ENCODE results near the gene MMUT.
"Not testable (repeated sequence)": the region's sequence is repeated elsewhere in the genome, so short reads cannot be mapped to it uniquely, and the experiment has no call there.

Gene MMUT

DNA sequence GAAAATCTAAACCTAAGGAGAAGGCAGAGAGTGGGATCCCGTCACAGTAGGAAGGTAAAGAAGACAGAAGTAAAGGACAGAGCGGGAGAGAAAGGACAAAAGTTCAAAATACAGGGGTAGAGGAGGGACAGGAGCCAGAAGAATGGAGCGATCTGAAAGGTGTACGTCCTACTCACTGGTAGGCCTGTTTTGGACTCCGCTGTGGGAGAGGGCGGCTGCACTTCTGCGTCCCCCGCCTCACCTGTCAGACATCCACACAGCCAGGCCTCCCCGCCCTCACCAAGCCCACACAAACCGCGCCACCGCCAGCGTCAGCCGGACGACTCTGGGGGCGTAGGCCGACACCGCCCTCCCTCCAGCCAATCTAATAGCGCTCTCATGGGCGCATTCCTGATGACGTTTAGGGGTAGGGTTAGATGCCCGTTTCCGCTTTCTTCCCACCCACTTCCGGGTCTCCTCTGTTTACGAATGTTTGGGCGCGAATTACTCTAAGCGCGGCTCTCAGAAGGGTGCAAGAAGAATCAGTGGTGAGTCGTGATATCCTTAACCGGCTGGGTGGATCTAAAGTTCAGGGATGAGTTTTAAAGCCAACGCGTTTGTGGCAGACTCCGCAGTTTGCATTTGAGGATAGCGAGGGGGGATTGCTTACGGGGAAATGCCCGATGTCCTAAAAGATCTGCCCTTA is at the start of gene MMUT, which contains the start of gene CENPQ:
TSS of gene MMUT (minus strand) at position 327 of the 685 bp plus-strand sequence. CDS start 3,787 bp downstream, outside the sequence.
TSS of gene CENPQ (plus strand) at position 444 of the 685 bp plus-strand sequence. CDS start 6,807 bp downstream, outside the sequence.
- DNase-seq = peak; percentile 96

DNA sequence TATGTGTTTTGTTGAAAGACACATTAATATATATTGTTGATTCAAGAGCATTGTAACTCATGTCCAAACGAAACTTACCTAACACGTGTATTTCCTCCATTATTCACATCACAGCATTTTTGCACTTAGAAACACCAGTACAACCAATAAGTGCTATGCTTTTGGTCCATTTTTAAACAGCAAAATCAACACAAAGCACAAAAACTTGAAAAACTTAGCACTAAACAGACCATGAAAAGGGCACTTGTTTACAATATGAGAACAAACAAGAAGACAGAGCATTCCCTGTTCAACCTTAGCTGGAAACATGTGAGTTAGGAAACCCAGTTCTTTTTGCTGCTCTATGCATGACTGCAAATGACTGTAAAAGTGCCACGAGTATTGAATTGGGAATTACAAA is 46.3 kb upstream of the MMUT start:
- no peak for DNase-seq

DNA sequence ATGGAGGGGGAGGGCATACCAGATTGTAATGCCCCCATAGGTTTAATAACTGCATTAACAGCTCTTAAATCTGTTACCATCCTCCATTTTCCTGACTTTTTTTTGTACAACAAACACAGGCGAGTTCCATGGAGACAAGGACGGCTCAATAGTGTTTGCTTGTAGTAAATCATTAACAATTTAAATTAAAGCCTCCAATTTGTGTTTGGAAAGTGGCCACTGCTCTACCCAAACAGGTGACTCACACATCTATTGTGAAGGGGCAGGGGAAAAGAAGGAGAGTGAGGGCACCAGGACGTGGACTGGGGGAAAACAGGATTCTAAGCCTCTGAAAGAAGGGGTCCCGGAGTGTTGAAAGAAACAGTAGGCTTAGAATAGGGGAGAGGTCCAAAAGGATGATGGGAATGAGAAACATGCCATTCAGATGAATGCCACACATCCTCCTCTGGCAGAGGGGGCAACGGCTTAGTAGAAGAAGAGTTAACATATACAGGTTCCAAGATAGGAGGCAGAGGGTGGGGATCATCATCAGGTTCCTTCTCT is 43.6 kb upstream of the MMUT start:
- DNase-seq = no peak

DNA sequence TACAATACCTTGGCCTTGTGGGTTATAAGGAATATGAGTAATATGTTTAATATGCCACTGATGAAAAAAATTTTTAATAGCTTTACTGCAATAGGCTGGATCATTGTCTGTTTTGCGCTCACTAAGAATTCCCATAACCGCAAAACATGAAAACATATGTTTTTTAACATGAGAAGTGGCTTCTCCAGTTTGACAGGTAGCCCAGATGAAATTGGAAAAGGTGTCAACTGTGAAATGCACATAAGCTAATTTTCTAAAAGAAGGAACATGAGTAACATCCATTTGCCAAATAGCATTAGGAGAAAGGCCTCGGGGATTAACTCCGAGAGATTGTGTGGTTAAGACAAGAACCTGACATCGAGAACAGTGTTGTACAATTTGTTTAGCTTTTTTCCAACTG is 41.6 kb upstream of the MMUT start:
- DNase-seq = no peak

- DNase-seq = no peak
Observed at GRCh38 chr6:49499623-49500022, 36.6 kb upstream of the MMUT start, which contains the start of gene GLYATL3. Gene GLYATL3 (plus strand): TSS chr6:49499923. CDS start chr6:49511991, 12,068 bp downstream.

- DNase-seq = no peak
Observed at GRCh38 chr6:49499126-49499525, 36.1 kb upstream of the MMUT start.

DNA sequence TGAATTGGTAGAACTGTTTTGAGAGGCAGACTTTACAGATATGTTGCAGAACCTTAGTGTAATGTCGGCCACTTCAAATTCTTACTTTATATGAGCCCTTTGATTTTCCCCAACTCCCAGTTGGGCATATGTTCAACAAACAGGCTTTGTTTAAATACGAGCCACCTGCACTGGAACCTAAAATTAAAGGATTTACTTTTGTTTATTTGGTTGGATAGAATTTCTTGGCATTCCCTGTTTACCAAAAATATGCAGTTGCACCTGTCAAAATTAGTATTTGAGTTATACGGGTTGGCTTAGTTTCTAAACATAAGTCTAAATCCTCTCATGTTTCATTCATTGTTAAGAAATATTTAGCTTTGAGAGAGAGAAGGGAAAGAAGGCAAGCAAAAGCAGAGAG is 34.3 kb upstream of the MMUT start:
- no peak for DNase-seq

DNA sequence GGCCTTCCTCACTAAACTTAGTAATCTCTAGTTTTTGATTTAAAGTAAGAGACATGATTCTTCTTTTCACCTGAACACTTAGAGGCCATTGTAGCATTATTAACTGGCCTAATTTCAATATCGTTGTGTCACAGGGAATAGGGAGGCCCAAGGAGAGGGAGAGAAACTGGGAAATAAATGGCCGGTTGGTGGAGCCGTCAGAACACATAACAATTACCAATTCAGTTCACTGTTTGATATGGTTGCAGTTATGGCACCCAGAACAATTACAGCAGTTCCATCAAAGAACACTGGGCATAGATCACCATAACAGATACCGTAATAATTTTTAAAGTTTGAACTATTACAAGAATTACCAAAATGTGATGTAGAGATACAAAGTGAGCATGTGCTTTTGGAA is 27.6 kb upstream of the MMUT start:
- no peak for DNase-seq

- not testable (repeated sequence) for DNase-seq
Observed at GRCh38 chr6:49483380-49483779, 20.3 kb upstream of the MMUT start.

- DNase-seq = not testable (repeated sequence)
Observed at GRCh38 chr6:49481846-49482245, 18.8 kb upstream of the MMUT start.

DNA sequence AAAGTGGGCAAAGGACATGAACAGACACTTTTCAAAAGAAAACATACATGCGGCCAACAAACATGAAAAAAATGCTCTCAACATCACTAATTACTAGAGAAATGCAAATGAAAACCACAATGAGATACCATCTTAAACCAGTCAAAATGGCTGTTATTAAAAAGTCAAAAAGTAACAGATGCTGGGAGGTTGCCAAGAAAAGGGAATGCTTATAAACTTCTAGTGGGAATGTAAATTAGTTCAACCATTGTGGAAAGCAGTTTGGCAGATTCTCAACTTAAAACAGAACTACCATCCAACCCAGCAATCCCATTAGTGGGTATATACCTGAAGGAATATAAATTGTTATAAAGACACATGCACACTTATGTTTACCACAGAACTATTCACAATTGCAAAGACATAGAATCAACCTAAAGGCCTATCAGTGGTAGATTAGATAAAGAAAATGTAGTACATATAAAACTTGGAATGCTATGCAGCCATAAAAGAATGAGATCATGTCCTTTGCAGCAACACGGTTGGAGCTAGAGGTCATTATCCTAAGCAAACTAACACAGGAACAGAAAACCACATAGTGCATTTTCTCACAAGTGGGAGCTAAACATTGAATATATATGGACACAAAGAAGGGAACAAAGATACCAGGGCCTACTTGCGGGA is 16.4 kb upstream of the MMUT start:
- DNase-seq = no peak

DNA sequence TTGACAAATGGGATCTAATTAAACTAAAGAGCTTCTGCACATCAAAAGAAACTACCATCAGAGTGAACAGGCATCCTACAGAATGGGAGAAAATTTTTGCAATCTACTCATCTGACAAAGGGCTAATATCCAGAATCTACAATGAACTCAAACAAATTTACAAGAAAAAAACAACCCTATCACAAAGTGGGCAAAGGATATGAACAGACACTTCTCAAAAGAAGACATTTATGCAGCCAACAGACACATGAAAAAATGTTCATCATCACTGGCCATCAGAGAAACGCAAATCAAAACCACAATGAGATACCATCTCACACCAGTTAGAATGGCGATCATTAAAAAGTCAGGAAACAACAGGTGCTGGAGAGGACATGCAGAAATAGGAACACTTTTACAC is 13.5 kb upstream of the MMUT start:
- DNase-seq = not testable (repeated sequence)

- DNase-seq = no peak
Observed at GRCh38 chr6:49468042-49468441, 5.0 kb upstream of the MMUT start.

- no peak for DNase-seq
Observed at GRCh38 chr6:49464691-49465090, 1.6 kb upstream of the MMUT start.

DNA sequence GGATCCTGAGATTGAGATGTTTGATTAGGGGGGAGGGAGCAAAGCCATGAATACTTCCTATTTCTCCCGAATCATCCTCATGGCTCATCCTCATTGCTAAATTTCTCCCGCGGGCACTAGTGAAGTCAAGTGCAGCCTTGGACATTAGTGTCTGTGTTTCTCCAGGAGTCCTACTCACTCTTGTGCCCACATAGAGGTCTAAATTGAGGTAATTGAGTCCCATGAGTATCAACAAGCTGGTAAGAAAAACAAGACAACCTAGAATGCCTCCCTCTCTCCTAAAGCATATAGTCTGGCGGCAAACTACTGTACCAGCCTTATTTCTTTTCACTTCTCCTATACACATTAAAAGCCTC is 537 bp upstream of the MMUT start:
- no peak for DNase-seq

DNA sequence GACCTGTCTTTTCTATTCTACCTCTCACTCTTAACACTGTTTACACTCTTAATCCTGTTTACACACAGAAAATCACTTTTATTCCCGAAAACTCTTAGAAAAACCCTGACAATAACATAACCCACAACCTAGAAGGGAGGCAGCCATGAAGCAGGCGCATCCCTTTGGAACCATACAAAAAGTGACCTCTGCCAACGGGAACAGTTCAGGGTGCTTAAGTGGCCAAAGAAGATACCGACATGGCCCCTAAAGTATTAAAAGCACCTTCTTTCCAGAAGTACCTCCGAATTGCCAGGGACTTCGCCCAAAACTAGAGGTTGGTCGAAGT is 490 bp downstream of the MMUT start:
- no peak for DNase-seq

DNA sequence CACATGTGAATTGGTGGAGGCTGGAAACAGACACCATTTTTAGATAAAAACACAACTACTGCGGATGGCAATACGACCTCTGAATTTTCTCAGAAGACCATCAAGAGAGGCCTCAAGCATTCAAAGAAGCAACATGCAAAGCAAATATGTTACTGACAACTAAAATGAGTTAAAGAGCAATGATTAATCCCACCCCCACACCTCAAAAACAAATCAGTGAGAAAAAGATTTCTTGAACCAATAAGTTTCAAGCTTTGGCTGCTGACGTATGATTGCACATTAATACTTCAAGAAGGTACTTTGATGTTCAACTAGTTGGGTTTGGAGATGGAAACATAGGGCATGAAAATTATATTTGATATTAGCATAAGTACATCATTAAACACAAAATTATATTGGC is 982 bp downstream of the MMUT start:
- no peak for DNase-seq

DNA sequence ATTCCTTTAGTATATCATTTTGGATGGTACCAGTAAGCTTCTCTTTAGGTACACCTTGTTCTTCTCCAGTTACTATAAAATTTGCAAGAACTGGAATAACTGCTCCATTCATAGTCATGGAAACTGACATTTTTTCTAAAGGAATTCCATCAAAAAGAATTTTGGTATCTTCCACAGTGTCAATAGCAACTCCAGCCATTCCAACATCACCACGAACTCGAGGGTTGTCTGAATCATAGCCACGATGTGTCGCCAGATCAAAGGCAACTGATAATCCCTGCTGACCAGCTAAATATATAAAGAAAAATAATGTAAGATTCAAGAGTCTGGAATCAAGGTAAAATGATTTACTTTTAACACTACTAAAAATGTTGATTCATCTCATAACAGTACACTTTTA is 5.3 kb downstream of the MMUT start:
- DNase-seq = no peak

DNA sequence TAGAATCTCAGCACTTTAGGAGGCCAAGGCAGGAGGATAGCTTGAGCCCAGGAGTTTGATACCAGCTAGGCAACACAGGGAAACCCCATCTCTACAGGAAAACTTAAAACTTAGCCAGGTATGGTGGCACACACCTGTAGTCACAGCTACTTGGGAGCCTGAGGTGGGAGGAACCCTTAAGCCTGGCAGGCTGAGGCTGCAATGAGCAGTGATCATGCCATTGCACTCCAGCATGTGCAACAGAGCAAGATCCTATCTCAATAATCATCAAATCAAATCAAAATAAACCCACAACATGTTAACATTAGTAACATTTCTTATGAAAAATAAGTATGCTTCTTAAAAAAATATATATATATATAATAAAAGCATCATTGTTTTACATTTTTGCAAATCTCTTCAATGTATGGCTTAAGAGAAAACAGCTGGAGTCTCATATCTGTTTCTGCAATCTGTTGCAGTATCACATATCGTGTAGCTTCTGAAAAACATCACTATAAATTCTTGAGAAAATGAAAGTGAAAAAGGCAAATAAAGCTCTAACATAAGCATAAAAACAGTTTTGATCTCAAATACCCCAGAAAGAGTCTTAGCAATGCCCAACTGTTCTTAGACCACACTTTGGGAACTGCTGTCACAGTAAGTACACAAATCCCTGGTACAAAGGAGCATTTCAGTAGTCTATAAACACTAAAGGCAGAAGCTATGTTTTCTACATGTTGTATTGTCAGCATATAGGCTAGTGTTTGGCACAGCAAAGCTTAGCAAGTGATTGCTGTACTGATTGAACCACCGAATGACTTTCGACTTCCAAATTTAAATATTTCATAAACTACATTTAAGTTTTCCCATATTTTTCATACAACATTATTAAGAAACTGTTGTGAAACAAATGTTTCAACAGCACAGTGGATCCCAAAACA is 8.0 kb downstream of the MMUT start:
- DNase-seq = peak; percentile 12

- no peak for DNase-seq
Observed at GRCh38 chr6:49453221-49453620, 9.8 kb downstream of the MMUT start.

DNA sequence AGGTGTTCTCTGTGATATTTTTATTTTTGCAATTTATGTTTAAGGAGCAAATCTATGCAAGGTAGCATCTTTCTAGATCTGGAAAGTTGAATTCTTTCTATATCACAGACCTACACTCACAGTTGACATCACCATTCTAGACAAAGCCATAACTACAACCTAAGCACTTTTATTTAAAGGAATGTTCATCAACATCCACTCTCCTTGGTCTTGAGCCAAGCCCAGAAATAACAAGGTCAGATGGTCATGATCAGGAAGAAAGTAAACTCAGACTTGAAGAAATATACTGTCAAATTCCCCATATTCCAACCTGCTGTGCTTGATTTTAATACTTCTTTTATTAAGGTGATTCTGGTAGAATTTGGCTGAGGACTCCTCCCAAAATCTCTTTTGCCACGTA is 32.2 kb downstream of the MMUT start:
- no peak for DNase-seq

DNA sequence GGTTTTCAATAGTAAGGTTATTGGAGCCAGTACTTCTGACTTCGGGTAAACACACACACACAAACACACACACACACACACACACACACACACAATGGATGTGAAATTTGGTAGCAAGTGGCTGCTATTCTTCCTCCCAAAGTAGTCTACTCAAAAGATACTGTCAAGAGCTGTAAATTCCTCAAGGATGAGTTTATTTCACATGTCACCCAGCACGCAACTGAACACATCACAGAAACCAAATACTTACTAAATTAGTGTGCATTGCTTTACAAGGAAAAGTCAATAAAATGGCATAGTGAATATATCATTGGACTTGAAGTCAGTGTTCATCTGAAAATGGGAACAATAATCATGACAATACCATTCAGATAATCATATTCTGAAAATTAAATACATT is 32.9 kb downstream of the MMUT start:
- DNase-seq = no peak

DNA sequence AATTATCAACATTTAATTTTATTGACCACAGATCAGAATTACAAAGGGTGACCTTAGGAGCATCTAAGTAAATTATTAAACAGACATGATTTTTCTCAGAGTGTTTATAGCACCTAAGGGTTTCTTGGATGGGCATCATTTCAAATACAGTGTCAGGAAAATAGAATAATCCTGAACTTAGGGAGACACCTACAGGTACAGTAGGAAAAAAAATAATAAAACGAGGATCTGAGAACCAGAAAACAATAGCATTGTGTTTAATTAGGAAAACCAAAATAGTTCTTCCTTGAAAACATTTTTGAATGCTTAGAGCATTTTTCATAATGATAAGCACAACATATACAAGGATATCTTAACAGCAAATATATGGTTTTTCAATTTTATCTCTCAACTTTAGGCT is 39.2 kb downstream of the MMUT start:
- no peak for DNase-seq
